WERI-Rb-1 (cell line): ENCODE data around the gene SGPL1.

Source experiments
- DNase-seq: peaks from one replicate; pipeline ENCODE4 v3.0.0-alpha.2; 2020
- H3K27ac ChIP-seq: fragments of 250-450 bp; sonication (Bioruptor Pico); 2 replicates; pipeline ENCODE4 v1.5.1; 2020; ENCODE audit warnings: mild to moderate bottlenecking, moderate library complexity
- H3K27me3 ChIP-seq: fragments of 250-450 bp; sonication (Bioruptor Pico); 2 replicates; pipeline ENCODE4 v1.5.1; 2021; ENCODE audit warnings: mild to moderate bottlenecking, low read depth, moderate library complexity; ENCODE audit not compliant: insufficient read depth, severe bottlenecking
- H3K36me3 ChIP-seq: fragments of 250-450 bp; sonication (Bioruptor Pico); 2 replicates; pipeline ENCODE4 v1.5.1; 2020; ENCODE audit warnings: mild to moderate bottlenecking, moderate library complexity
- H3K4me3 ChIP-seq: 2 replicates; pipeline ENCODE4 v1.5.1; 2011; ENCODE audit warnings: low read depth, mild to moderate bottlenecking, control low read depth, low read length
- H3K9me3 ChIP-seq: fragments of 250-450 bp; sonication (Bioruptor Pico); 2 replicates; pipeline ENCODE4 v1.5.1; 2021; ENCODE audit warnings: mild to moderate bottlenecking, moderate library complexity; ENCODE audit not compliant: severe bottlenecking
- TF ChIP-seq, protein P1 (sequence below): IDR thresholded peaks from 2 replicates; pipeline ENCODE4 v1.5.1; 2011; ENCODE audit warnings: low read depth, mild to moderate bottlenecking, control low read depth, inconsistent platforms, low read length

SGPL1 gene

DNA sequence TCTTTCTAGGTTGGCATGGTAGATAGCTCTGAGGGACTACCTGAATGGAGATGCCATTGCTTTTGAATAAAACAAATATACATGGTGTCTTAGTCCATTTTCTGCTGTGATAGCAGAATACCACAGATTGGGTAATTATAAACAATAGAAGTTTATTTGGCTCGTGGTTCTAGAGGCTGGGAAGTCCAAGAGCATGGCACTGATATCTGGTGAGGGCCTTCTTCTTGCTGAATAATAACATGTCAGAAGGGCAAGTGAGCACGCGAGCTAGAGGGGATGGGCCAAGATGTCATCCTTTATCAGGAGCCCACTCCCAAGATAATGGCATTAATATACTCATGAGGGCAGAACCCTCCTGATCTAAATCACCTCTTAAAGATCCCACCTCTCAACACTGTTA is 21.9 kb downstream of the SGPL1 start:
- no peaks in the 10 kb centered on the region for H3K9me3 ChIP-seq
- H3K36me3 ChIP-seq, result peaks cover 15% of the 10 kb centered on the region
- no peak overlapping the region for H3K27ac ChIP-seq
- no peak overlapping the region for H3K4me3 ChIP-seq
- DNase-seq, result no peak
- TF ChIP-seq, protein P1, sequence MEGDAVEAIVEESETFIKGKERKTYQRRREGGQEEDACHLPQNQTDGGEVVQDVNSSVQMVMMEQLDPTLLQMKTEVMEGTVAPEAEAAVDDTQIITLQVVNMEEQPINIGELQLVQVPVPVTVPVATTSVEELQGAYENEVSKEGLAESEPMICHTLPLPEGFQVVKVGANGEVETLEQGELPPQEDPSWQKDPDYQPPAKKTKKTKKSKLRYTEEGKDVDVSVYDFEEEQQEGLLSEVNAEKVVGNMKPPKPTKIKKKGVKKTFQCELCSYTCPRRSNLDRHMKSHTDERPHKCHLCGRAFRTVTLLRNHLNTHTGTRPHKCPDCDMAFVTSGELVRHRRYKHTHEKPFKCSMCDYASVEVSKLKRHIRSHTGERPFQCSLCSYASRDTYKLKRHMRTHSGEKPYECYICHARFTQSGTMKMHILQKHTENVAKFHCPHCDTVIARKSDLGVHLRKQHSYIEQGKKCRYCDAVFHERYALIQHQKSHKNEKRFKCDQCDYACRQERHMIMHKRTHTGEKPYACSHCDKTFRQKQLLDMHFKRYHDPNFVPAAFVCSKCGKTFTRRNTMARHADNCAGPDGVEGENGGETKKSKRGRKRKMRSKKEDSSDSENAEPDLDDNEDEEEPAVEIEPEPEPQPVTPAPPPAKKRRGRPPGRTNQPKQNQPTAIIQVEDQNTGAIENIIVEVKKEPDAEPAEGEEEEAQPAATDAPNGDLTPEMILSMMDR, result no peak
- no peaks in the 10 kb centered on the region for H3K27me3 ChIP-seq

DNA sequence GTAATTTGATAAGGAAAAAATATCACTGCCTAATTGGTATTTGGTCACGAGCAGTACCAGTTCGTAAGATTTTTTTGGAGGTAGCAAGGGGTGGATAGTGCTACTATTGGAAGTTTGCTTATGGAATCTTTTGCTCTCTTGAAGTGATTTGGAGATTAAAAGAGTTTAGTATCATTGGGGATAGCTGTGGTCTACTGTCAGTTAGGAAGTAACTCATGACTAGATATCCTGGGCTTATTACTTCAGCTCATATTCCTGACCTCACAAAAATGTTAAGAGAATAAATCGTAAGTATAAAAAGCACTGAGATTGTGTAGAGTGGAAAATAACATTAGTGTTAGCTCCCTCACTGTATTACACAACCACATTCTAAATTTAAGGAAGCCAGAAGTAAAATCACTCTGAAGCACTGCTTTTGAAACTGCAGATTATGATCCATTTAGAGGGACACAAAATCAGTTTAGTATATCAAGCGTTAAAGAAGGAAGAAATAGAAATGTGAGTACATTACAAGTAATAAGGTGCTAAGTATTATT is 22.6 kb downstream of the SGPL1 start:
- no peak for DNase-seq
- H3K27me3 ChIP-seq, result no peaks in the 10 kb centered on the region
- H3K9me3 ChIP-seq, result no peaks in the 10 kb centered on the region
- no peak overlapping the region for H3K27ac ChIP-seq
- TF ChIP-seq, protein P1, result no peak
- no peak overlapping the region for H3K4me3 ChIP-seq
- H3K36me3 ChIP-seq, result peaks cover 15% of the 10 kb centered on the region

DNA sequence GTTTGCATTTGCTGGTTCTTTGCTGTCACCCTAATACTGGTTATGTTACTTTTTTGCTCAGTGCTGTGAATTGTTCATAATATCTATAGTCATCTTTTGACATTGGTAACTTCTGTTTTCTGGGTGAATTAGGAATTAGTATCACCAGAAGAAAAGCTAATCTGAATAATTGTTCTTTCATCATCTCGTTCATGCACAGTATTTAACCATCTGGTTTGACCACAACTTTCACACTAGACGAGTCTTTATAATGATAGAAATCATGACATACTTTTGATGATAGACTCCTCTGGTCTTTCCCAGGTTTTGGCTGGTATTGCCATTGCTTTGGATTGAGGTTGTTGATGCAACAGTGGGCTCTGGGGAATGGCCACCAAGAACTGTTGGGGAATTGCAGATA is 25.1 kb downstream of the SGPL1 start:
- H3K27me3 ChIP-seq, result no peaks in the 10 kb centered on the region
- no peaks in the 10 kb centered on the region for H3K9me3 ChIP-seq
- H3K27ac ChIP-seq, result no peak overlapping the region
- no peak for DNase-seq
- TF ChIP-seq, protein P1, result no peak
- no peak overlapping the region for H3K4me3 ChIP-seq
- peaks cover 25% of the 10 kb centered on the region for H3K36me3 ChIP-seq

DNA sequence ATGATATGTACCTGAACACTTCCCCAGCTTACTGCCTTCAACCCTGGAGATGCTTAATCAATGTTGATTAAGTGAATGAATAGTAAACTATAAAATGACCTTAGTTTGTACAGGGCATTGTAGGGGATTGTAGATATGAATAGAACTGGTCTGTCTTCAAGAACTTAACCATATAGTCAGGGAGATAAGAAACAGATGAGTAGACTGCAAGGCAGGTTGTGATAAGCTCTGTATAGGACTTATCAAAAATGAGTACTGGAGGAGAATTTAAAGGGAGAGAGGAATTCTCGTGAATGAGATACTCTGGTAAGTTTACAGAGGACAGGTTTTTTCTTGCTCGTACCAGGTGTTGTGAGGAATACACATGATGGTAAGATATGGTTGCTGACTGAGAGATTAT is 27.6 kb downstream of the SGPL1 start:
- Histone ChIP-seq H3K36me3 (peaks cover 20% of the 10 kb centered on the region), H3K27me3 (no peaks in the 10 kb centered on the region), H3K27ac (no peak overlapping the region), H3K9me3 (no peaks in the 10 kb centered on the region), H3K4me3 (no peak overlapping the region)
- DNase-seq, result no peak
- TF ChIP-seq, protein P1, result no peak

DNA sequence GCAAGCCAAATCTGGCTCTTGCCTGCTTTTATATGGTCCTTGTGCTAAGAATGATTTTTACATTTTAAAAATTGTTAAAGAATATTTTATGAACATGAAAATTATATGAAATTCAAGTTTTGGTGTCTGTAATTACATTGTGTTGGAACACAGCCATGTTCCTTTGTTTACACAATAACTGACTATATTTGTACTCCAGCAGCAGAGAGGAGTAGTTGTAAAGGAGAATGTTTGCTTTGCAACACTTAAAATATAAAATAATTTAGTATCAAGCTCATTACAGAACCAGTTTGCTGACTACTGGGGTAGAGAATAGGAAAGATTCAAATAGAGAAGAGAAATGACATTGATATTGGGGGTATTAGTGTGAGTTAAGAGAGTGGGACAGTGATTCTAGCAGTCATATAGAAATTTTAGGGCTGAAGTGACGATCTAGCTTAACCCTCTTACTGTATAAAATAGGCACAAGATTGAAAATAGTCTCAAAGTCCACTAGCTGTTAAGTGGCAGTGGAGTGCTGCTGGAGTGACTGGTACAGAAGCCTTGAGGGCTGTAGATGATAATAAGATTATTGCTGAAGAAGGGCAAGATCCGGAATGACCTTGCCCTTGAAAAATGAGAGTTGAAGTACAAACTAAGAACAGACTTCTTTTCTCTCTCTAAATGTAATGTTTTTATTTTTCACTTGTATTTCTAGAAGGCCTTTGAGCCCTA is 28.2 kb downstream of the SGPL1 start:
- no peaks in the 10 kb centered on the region for H3K9me3 ChIP-seq
- no peaks in the 10 kb centered on the region for H3K27me3 ChIP-seq
- no peak for DNase-seq
- peaks cover 14% of the 10 kb centered on the region for H3K36me3 ChIP-seq
- TF ChIP-seq, protein P1, result no peak
- no peak overlapping the region for H3K27ac ChIP-seq
- H3K4me3 ChIP-seq, result no peak overlapping the region

DNA sequence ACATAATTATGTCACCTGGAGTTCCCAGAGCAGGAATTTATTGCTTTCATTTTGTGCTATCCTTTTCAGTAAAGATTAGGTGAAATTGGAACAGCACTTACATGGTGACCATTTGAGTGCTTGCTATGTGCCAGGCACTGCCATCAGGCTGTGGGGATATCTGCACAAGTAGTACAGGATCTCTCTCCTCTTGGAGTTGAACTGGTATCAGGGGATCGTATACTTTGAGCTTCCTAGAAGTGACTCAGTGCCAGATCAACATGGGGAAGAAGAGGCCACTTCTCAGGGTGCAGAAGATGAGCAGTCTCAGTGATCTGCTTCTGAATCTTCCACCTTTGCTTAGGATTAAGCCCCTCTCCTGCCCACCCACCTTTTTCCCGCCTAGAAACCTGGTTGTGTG is 29.5 kb downstream of the SGPL1 start:
- DNase-seq, result no peak
- no peak overlapping the region for H3K4me3 ChIP-seq
- TF ChIP-seq, protein P1, result no peak
- H3K27ac ChIP-seq, result no peak overlapping the region
- peaks cover 14% of the 10 kb centered on the region for H3K36me3 ChIP-seq
- H3K9me3 ChIP-seq, result no peaks in the 10 kb centered on the region
- no peaks in the 10 kb centered on the region for H3K27me3 ChIP-seq
